GM21619 (cell line): ENCODE data around the gene SLC19A1.

ENCODE experiments used
- ATAC-seq: cut with Tn5 transposase; IDR thresholded peaks from one replicate; pipeline ENCODE4 v1.9.1; 2021; ENCODE audit not compliant: unreplicated experiment

SLC19A1 gene

GRCh38 chr21:45522986-45523385, 19.3 kb downstream of the SLC19A1 start:
- no peak for ATAC-seq

DNA sequence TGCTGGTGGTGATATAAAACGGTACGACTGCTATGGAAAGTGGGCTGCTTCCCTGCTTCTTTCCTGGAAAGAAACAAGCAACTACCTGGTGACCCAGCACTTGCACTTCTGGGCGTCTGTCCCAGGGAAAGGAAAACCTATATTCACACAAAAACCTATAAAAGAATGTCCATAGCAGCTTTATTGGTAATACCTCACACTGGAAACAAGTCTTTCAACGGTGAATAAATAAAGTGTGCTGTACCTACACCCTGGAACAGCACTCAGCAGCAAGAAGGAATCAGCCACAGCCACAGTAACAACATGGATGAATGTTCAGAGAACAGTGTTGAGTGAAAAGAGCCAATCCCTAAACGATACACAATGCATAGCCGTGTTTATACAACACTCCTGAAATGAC, 19.9 kb downstream of the SLC19A1 start:
- ATAC-seq, result no peak

DNA sequence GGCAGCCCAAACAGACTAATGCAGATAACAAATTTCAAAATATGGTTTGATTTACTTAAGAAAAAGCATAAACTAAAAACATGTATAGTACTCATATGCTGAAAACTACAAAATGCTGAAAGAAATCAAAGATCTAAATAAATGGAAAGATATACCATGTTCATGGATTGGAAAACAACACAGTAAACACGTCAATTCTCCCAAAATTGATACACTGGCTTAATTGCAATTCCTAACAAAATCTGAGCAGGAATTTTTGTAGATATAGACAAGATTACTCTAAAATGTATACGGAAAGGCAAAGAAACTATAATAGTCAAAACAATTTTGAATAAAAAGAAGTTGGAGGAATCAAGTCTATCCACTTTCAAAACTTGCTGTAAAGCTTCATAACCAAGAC, 21.0 kb downstream of the SLC19A1 start:
- no peak for ATAC-seq

DNA sequence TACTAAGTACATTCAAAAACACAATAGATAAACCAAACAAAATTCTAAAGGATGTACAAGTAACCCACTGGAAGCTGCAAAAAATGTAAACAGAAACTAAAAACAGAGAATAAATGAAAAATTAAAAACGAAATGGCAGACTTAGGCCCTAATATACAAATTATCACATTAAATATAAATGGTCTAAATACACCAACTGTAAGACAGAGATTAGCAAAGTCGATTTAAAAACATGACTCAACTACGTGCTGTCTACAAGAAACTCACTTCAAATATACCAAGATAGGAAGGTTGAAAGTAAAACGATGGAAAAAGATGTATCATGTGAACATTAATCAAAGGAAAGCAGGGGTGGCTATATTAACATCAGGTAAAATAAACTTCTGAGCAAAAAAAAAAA, 23.1 kb downstream of the SLC19A1 start:
- ATAC-seq, result no peak

DNA sequence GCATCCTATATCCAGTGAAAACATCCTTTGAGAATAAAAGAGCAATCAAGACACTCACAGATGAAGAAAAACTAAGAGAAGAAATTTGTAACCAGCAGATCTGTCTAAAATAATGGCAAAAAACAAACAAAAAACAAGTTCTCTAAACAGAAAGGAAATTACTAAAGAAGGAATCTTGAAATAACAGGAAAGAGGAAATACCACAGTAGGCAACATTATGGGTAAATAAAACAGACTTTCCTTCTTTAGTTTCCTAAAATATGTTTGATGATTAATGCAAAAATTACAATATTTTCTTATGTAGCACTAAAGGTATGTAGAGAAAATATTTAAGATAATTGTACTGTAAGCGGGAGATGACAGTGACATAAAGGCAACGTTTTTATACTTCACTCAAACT, 23.5 kb downstream of the SLC19A1 start:
- no peak for ATAC-seq

- no peak for ATAC-seq
Measured at GRCh38 chr21:45517249-45518065, 24.8 kb downstream of the SLC19A1 start.

- no peak for ATAC-seq
Measured at GRCh38 chr21:45516671-45517151, 25.5 kb downstream of the SLC19A1 start.

- no peak for ATAC-seq
Measured at GRCh38 chr21:45516071-45516670, 26.1 kb downstream of the SLC19A1 start.

DNA sequence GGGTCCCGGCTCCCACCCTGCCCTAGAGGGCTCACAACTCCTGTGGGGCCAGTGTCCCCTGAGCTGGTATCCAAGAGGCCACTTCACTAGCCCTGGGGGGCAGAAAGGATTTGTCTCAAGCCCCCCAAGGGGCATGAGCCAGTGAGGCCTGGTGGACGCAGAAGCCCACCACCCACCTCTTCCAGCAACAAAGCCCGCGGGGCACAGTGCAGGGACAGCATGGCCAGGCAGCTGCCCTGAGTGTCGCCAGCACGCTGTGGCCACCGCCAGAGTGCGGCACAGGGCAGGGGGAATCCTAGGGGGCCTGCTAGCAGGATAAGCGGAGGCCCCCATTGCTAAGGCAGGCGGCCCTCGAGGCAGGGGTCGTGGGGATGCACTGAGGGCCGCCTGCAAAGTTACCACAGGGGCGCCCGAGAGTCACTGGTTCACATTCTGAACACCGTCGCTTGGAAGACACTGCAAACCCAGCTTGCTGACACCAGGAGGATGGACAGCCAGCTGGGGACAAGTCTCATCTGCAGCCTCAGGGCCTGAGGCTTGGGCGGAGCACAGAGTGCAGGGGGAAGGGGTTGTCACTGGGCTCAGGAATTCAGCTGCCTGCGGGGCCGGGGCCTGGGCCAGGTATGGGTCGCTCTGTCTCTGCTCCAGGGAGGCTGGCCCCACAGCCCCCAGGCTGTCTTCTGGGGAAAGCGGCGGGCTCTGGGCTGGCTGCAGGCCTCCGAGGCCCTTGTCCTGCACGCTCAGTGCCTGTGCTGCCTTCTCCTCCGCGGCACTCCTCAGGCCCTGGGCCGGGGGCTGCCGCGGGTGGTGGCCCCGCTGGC, 26.8 kb downstream of the SLC19A1 start:
- ATAC-seq, result no peak

GRCh38 chr21:45514311-45515021, 27.8 kb downstream of the SLC19A1 start:
- no peak for ATAC-seq

DNA sequence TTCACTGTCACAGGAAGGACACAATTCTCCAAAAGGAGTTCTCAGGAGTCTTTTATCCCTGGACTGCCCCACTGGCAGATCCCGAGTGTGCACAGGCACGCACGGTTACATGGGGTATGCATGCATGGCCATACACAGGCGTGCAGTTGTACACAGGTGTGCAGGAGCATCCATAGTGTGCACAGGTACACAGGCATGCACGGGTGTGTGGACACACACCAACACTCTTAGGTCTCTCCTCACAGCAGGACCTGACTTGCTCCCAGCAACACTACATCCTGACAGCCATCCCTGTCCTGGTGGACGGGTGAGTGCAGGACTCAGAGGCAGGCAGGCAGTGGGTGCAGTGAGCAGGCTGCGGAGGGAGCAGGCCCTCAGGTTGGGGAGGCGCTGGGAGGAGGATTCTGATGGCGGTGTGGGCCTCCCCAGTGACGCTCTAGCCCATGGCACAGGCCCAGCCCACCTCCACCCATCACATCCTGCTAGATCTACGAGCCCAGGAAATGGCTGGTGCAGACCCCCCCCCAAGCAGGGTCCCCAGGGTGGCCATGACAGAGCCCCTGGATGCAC, 28.4 kb downstream of the SLC19A1 start:
- no peak for ATAC-seq

DNA sequence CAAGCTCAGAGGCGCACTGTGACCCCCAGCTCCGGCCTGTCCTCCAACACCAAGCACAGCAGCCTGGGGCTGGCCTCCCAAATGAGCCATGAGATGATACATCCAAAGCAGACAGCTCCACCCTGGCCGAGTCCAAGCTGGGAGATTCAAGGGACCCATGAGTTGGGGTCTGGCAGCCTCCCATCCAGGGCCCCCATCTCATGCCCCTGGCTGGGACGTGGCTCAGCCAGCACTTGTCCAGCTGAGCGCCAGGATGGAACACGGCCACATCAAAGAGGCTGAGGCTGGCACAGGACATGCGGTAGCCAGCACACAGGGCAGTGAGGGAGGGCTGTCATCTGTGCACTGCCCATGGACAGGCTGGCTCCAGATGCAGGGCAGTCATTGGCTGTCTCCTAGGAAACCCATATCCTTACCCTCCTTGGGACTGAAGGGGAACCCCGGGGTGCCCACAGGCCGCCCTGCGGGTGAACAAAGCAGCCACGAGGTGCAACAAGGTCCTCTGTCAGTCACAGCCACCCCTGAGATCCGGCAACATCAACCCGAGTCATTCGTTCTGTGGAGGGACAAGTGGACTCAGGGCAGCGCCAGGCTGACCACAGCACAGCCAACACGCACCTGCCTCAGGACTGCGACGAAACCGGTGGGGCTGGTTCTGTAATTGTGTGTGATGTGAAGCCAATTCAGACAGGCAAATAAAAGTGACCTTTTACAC, 29.1 kb downstream of the SLC19A1 start:
- ATAC-seq, result no peak

DNA sequence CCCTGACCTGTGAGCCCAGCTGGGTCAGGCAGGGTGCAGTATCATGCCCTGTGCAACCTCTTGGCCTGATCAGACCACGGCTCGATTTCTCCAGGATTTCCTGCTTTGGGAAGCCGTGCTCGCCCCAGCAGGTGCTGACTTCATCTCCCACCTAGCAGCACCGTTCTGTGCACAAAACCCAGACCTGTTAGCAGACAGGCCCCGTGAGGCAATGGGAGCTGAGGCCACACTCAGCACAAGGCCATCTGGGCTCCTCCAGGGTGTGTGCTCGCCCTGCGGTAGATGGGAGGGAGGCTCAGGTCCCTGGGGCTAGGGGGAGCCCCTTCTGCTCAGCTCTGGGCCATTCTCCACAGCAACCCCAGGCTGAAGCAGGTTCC, 29.6 kb downstream of the SLC19A1 start:
- ATAC-seq, result no peak

GRCh38 chr21:45511661-45512431, 30.4 kb downstream of the SLC19A1 start:
- ATAC-seq, result no peak

GRCh38 chr21:45511007-45511406, 31.2 kb downstream of the SLC19A1 start:
- no peak for ATAC-seq

GRCh38 chr21:45510466-45510955, 31.7 kb downstream of the SLC19A1 start:
- ATAC-seq, result no peak

DNA sequence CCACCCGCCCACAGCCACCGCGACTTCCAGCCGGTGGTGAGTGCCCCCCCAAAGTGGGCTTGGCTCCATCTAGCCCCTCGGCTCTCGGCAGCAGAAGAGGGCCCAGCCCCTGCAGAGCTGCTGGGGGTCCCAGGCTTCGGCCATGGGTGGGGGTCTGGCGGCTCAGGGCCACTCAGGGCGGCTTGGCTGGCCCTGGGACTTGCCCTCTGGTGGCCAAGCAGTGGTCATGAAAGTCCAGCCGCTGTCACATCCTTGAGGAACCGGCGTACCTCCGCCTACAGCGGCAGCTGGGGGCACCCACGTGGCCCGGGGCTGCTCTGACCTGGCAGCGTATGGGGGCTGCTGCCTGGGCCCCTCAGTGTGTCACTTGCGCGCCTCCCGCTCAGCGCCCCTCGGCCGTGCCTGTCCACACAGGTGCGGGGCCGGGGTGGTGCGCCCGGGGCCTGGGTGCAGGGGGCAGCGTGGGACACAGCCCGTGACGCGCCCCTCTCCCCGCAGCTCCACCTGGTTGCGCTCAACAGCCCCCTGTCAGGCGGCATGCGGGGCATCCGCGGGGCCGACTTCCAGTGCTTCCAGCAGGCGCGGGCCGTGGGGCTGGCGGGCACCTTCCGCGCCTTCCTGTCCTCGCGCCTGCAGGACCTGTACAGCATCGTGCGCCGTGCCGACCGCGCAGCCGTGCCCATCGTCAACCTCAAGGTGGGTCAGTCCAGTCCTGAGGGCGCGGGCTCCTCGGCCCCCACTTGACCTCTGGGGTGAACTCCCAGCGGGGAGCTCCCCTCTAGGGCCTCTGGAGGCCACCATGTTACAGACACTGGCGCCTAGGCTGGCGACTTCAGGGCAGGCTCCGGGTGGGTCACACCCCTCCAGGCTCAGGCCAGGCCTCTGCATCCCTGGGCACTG, 32.4 kb downstream of the SLC19A1 start:
- no peak for ATAC-seq
